SU-DHL-6 (cell line): ENCODE data around the gene DSCAML1.
A peak's percentile ranks its signal among the peaks of the same experiment; 100 is the strongest.

Experiments
- H2AFZ ChIP-seq: fragments of 200-600 bp; sonication (generic); 2 replicates; pipeline ENCODE4 v1.6.1; 2014; ENCODE audit warnings: low read depth, mild to moderate bottlenecking, moderate library complexity, mixed read lengths, antibody characterized with exemption, low read length; ENCODE audit not compliant: severe bottlenecking
- H3F3A ChIP-seq: fragments of 200-600 bp; shearing (Covaris generic); 2 replicates; pipeline ENCODE4 v1.6.0; 2016; ENCODE audit warnings: antibody characterized with exemption, mild to moderate bottlenecking; ENCODE audit not compliant: insufficient read depth
- H3K27ac ChIP-seq: fragments of 200-600 bp; sonication (generic); 2 replicates; pipeline ENCODE4 v1.5.1; 2016; ENCODE audit warnings: low read depth, mild to moderate bottlenecking, low read length, moderate library complexity, mixed read lengths
- H3K27me3 ChIP-seq: fragments of 200-600 bp; sonication (generic), shearing (Covaris generic); 2 replicates; pipeline ENCODE4 v1.6.0; 2014; ENCODE audit warnings: mild to moderate bottlenecking, low read length
- H3K36me3 ChIP-seq: fragments of 200-600 bp; sonication (generic); 2 replicates; pipeline ENCODE4 v1.6.1; 2014; ENCODE audit warnings: mild to moderate bottlenecking, low read length, mixed read lengths
- H3K4me2 ChIP-seq: fragments of 300-600, 200-600 bp; shearing (Covaris generic), sonication (generic); 2 replicates; pipeline ENCODE4 v1.6.0; 2014; ENCODE audit warnings: low read length, low read depth, mild to moderate bottlenecking; ENCODE audit not compliant: poor library complexity, severe bottlenecking
- H3K4me3 ChIP-seq: fragments of 200-600 bp; sonication (generic); 2 replicates; pipeline ENCODE4 v1.5.1; 2014; ENCODE audit warnings: antibody characterized with exemption, low read length, mild to moderate bottlenecking, mixed read lengths; ENCODE audit not compliant: insufficient read depth, poor library complexity, severe bottlenecking
- H3K79me2 ChIP-seq: fragments of 200-600 bp; sonication (generic); 2 replicates; pipeline ENCODE4 v1.6.1; 2014; ENCODE audit warnings: mild to moderate bottlenecking, low read length, moderate library complexity; ENCODE audit not compliant: insufficient read depth
- H3K9ac ChIP-seq: fragments of 200-600 bp; sonication (generic); 2 replicates; pipeline ENCODE4 v1.7.0; 2014; ENCODE audit warnings: mild to moderate bottlenecking, low read length
- H3K9me2 ChIP-seq: fragments of 200-600 bp; sonication (generic); replicated peaks from 2 replicates; pipeline ENCODE4 v1.6.1; 2014; ENCODE audit warnings: low read length; ENCODE audit not compliant: insufficient read depth
- H3K9me3 ChIP-seq: fragments of 200-600 bp; sonication (generic); 2 replicates; pipeline ENCODE4 v1.6.1; 2014; ENCODE audit warnings: low read length, mixed read lengths; ENCODE audit not compliant: insufficient read depth
- H4K20me1 ChIP-seq: fragments of 200-600 bp; sonication (generic); 2 replicates; pipeline ENCODE4 v1.6.1; 2014; ENCODE audit warnings: low read depth, mild to moderate bottlenecking, antibody characterized with exemption, low read length, moderate library complexity, mixed read lengths
- EZH2phosphoT487 ChIP-seq: fragments of 200-600 bp; sonication (generic), shearing (Covaris generic); conservative IDR thresholded peaks from 2 replicates; pipeline ENCODE4 v1.6.1; 2018; ENCODE audit warnings: mild to moderate bottlenecking, antibody characterized with exemption, low read length, moderate library complexity, mixed read lengths
- TF ChIP-seq, protein P1 (sequence below): fragments of 200-600 bp; sonication (generic); IDR thresholded peaks from one replicate; pipeline ENCODE4 v1.5.1; 2017; ENCODE audit warnings: antibody characterized with exemption, mild to moderate bottlenecking, low read length, moderate library complexity; ENCODE audit not compliant: insufficient read depth, poor library complexity, severe bottlenecking

The DSCAML1 gene

DNA sequence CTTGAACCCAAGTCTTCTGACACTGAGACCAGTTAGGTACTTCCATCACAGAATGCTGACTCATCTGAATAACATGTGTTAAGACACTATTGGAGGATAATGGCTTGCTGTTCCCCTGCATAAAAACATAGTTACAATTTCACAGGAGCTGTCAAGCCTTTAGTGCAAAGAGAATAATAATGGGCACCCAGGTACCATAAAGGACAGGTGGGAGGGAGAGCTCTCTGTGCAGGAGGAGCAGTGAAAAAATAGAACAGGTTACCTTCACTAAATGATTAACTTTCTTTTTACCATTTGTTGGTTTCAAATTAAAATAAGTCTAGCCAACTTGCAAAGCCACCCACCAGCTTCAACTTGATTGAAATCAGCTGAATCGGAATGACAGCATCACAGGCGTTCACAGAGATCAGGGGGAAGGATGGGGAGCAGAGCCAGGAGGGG, 173.2 kb downstream of the DSCAML1 start:
- H2AFZ ChIP-seq = no peak overlapping the region
- no peaks in the 10 kb centered on the region for H3K27me3 ChIP-seq
- H3K4me3 ChIP-seq = no peak overlapping the region
- no peaks in the 10 kb centered on the region for H4K20me1 ChIP-seq
- no peak overlapping the region for H3K9ac ChIP-seq
- H3F3A ChIP-seq = no peaks in the 10 kb centered on the region
- H3K79me2 ChIP-seq = no peaks in the 10 kb centered on the region
- no peaks in the 10 kb centered on the region for H3K9me3 ChIP-seq
- no peak overlapping the region for H3K4me2 ChIP-seq
- no peaks in the 10 kb centered on the region for H3K36me3 ChIP-seq
- H3K27ac ChIP-seq = no peak overlapping the region
- TF ChIP-seq, protein P1, sequence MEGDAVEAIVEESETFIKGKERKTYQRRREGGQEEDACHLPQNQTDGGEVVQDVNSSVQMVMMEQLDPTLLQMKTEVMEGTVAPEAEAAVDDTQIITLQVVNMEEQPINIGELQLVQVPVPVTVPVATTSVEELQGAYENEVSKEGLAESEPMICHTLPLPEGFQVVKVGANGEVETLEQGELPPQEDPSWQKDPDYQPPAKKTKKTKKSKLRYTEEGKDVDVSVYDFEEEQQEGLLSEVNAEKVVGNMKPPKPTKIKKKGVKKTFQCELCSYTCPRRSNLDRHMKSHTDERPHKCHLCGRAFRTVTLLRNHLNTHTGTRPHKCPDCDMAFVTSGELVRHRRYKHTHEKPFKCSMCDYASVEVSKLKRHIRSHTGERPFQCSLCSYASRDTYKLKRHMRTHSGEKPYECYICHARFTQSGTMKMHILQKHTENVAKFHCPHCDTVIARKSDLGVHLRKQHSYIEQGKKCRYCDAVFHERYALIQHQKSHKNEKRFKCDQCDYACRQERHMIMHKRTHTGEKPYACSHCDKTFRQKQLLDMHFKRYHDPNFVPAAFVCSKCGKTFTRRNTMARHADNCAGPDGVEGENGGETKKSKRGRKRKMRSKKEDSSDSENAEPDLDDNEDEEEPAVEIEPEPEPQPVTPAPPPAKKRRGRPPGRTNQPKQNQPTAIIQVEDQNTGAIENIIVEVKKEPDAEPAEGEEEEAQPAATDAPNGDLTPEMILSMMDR = no peak
- TF ChIP-seq EZH2phosphoT487 = no peak
- no peaks in the 10 kb centered on the region for H3K9me2 ChIP-seq

DNA sequence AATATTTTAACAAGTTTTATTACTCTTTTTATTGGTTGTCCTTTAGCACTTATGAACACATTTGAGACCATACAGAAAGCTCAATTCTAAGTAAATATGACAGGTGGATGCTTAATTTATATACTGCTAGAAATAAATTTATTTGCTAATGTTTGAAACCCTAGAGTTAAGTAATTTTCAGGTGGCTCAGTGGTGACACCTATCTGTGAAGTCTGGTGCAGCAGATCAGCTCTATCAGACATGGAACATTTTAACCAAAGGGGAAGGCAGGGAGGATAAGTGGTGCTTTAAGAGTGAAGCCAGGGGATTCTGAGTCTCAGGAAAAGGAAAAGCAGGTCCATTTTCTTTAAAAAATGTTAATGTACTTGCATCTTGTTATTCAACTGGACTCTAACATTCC, 175.8 kb downstream of the DSCAML1 start:
- H3F3A ChIP-seq = no peaks in the 10 kb centered on the region
- no peak overlapping the region for H3K27ac ChIP-seq
- no peak overlapping the region for H2AFZ ChIP-seq
- no peaks in the 10 kb centered on the region for H4K20me1 ChIP-seq
- TF ChIP-seq, protein P1 = peak; percentile 59
- no peak for TF ChIP-seq EZH2phosphoT487
- no peak overlapping the region for H3K9ac ChIP-seq
- no peaks in the 10 kb centered on the region for H3K36me3 ChIP-seq
- H3K9me2 ChIP-seq = no peaks in the 10 kb centered on the region
- H3K9me3 ChIP-seq = no peaks in the 10 kb centered on the region
- H3K27me3 ChIP-seq = no peaks in the 10 kb centered on the region
- no peak overlapping the region for H3K4me3 ChIP-seq
- H3K4me2 ChIP-seq = no peak overlapping the region
- no peaks in the 10 kb centered on the region for H3K79me2 ChIP-seq

DNA sequence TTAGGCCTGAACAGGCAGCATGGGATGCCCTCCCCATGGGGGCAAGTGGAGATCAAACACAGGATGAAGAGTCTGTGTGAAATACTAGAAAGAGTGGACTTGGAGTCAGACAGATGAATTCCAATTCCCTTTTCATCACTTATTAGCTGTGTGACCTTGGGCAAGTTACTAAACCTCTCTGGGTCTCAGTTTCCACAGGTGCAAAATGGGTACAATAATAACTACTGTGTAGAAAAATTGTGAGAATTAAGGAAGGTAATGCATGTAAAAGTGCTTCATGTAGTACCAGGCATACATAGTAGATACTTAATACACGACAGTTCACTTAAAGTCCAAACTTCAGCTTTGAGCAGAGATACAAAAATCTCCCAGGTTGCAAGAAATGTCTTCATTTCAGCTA, 176.4 kb downstream of the DSCAML1 start:
- no peaks in the 10 kb centered on the region for H3F3A ChIP-seq
- H4K20me1 ChIP-seq = no peaks in the 10 kb centered on the region
- no peaks in the 10 kb centered on the region for H3K9me3 ChIP-seq
- no peaks in the 10 kb centered on the region for H3K9me2 ChIP-seq
- H3K4me3 ChIP-seq = no peak overlapping the region
- no peaks in the 10 kb centered on the region for H3K79me2 ChIP-seq
- H2AFZ ChIP-seq = no peak overlapping the region
- no peak overlapping the region for H3K27ac ChIP-seq
- H3K4me2 ChIP-seq = no peak overlapping the region
- H3K9ac ChIP-seq = no peak overlapping the region
- H3K27me3 ChIP-seq = no peaks in the 10 kb centered on the region
- no peaks in the 10 kb centered on the region for H3K36me3 ChIP-seq
- TF ChIP-seq EZH2phosphoT487 = no peak
- TF ChIP-seq, protein P1 = no peak
